SH-SY5Y (cell line): ENCODE measurements around the gene TNS4.

ENCODE experiments used
- GATA2 ChIP-seq: IDR thresholded peaks from 2 replicates; pipeline ENCODE4 v1.6.1; 2011; ENCODE audit warnings: mild to moderate bottlenecking, low read depth, low read length
- GATA3 ChIP-seq: IDR thresholded peaks from 2 replicates; pipeline ENCODE4 v1.6.1; 2011; ENCODE audit warnings: low read depth, mild to moderate bottlenecking, low read length, moderate library complexity

DNA sequence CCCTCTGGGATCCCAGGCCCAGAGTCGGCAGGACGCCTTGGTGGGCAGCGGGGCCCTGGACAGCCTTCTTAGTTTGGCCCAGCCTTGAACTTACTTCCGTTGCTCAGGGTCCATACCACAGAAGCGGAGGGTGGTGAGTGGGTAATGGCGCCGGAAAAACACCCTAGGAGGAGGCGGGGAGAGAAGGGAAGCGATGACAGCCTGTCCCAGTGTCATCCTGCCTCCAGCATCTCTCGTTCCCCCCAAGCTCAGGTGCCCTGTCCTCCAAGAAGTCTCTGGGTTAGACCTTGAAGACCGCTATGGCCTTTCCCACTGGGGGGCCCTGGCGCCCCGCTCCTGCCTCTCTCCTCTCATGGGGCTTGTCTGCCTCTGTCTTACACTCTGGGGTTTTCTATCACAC is 22.9 kb downstream of the TNS4 start:
- TF ChIP-seq GATA2 (no peak), GATA3 (no peak)
